A549 (cell line): ENCODE results near the gene CCR3.

Experiments
- EP300 ChIP-seq, 2 experiments: fragments of >200 bp; sonication (Bioruptor Twin); formaldehyde crosslinking; IDR thresholded peaks; 2 replicates in 1 of 2; 3 replicates in 1 of 2; pipeline ENCODE4 v1.6.1; 2016 to 2017
- GATA3 ChIP-seq: IDR thresholded peaks from 2 replicates; pipeline ENCODE4 v1.6.1; 2012; ENCODE audit warnings: borderline replicate concordance
- JUN ChIP-seq, 2 experiments: fragments of >200 bp; sonication (Bioruptor Twin); formaldehyde crosslinking; IDR thresholded peaks; 2 replicates in 1 of 2; 3 replicates in 1 of 2; pipeline ENCODE4 v1.6.1; 2016 to 2017
- JUNB ChIP-seq: fragments of >200 bp; sonication (Bioruptor Twin); formaldehyde crosslinking; IDR thresholded peaks from 2 replicates; pipeline ENCODE4 v1.6.1; 2016
- MYC ChIP-seq: IDR thresholded peaks from 2 replicates; pipeline ENCODE4 v1.6.1; 2012; ENCODE audit warnings: mild to moderate bottlenecking, inconsistent platforms, low read length, improper control_type of control experiment, borderline replicate concordance
- POLR2A ChIP-seq: IDR thresholded peaks from 2 replicates; pipeline ENCODE4 v1.6.1; 2012; ENCODE audit warnings: mild to moderate bottlenecking, low read length
- RARB ChIP-seq: fragments of 250-450 bp; sonication (Bioruptor Pico); IDR thresholded peaks from 2 replicates; pipeline ENCODE4 v1.8.0; 2021; ENCODE audit warnings: mild to moderate bottlenecking, moderate library complexity
- ZC3H11A ChIP-seq: fragments of 450-650 bp; IDR thresholded peaks from 2 replicates; pipeline ENCODE4 v1.6.1; 2014; ENCODE audit warnings: antibody characterized with exemption, mild to moderate bottlenecking
- TF ChIP-seq, protein P1 (sequence below): fragments of 150-350 bp; IDR thresholded peaks from 2 replicates; pipeline ENCODE4 v1.6.1; 2014; ENCODE audit warnings: low read depth, mild to moderate bottlenecking, low read length
- TF ChIP-seq, protein P2 (sequence below): fragments of >200 bp; sonication (Bioruptor Twin); formaldehyde crosslinking; IDR thresholded peaks from 3 replicates; pipeline ENCODE4 v1.5.1; 2016

GRCh38 chr3:46212101-46212500 lies 30.2 kb upstream of the CCR3 start:
- TF ChIP-seq GATA3 (no peak), EP300 (IDR thresholded peaks at IDR 0.05) (no peak), ZC3H11A (no peak), MYC (no peak), JUNB (no peak), JUN (IDR thresholded peaks at IDR 0.05) (no peak), POLR2A (no peak), RARB (no peak)
- TF ChIP-seq, protein P1, sequence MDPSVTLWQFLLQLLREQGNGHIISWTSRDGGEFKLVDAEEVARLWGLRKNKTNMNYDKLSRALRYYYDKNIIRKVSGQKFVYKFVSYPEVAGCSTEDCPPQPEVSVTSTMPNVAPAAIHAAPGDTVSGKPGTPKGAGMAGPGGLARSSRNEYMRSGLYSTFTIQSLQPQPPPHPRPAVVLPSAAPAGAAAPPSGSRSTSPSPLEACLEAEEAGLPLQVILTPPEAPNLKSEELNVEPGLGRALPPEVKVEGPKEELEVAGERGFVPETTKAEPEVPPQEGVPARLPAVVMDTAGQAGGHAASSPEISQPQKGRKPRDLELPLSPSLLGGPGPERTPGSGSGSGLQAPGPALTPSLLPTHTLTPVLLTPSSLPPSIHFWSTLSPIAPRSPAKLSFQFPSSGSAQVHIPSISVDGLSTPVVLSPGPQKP: no peak
- TF ChIP-seq, protein P2, sequence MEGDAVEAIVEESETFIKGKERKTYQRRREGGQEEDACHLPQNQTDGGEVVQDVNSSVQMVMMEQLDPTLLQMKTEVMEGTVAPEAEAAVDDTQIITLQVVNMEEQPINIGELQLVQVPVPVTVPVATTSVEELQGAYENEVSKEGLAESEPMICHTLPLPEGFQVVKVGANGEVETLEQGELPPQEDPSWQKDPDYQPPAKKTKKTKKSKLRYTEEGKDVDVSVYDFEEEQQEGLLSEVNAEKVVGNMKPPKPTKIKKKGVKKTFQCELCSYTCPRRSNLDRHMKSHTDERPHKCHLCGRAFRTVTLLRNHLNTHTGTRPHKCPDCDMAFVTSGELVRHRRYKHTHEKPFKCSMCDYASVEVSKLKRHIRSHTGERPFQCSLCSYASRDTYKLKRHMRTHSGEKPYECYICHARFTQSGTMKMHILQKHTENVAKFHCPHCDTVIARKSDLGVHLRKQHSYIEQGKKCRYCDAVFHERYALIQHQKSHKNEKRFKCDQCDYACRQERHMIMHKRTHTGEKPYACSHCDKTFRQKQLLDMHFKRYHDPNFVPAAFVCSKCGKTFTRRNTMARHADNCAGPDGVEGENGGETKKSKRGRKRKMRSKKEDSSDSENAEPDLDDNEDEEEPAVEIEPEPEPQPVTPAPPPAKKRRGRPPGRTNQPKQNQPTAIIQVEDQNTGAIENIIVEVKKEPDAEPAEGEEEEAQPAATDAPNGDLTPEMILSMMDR: no peak
